Left colon (tissue), 2 donors: ENCODE results near the gene PCDHAC2. TPM values are rescaled to one million over a fixed set of nuclear protein-coding genes. Genes with fewer than 3 reads are reported as not detected.

Experiments
- ATAC-seq: fragments of 200-7000 bp; cut with Tn5 transposase; one replicate; pipeline ENCODE4 v1.9.1; 2020; ENCODE audit warnings: mild to moderate bottlenecking, moderate library complexity
- DNase-seq, 2 donors: peaks; one replicate each; pipeline ENCODE4 v3.0.0-alpha.2; 2020
- intact Hi-C, 2 donors: fragments of 100-400 bp; cut with DNase I in 1 of 2; cut with micrococcal nuclease in 1 of 2; formaldehyde crosslinking; loops; one replicate each; pipeline versions ENCODE4 v1.11.2 to v1.14.0; 2022; cut with DNase I, micrococcal nuclease
- total RNA-seq, 2 donors: library from RNA; stranded (reverse); fragmentation: NEBNext Ultra II Directional; extraction: Animal tissue kit (Norgen Biotek cat#: 25700); gene quantifications; one replicate each; pipeline ENCODE4 v1.2.1, GENCODE V29; 2021
- donor health status: DM: no; HTN: no; CAD: no.
- donor health status: DM: yes; HTN: yes; CAD: no.

PCDHAC2 gene
- total RNA-seq, 2 donors from 2014 or later, result 0.47 to 0.58 TPM

GRCh38 chr5:140978260-140978659, 12.0 kb downstream of the PCDHAC2 start:
- intact Hi-C loops, result no loop called here
- no peak for DNase-seq
- no peak for ATAC-seq

- no peak for ATAC-seq
- intact Hi-C loops, result no loop called here
- DNase-seq, result no peak
Observed at GRCh38 chr5:140978983-140979382, 12.7 kb downstream of the PCDHAC2 start.

GRCh38 chr5:140982083-140982716, 15.9 kb downstream of the PCDHAC2 start:
- intact Hi-C loops, result no loop called here
- DNase-seq (no peak), ATAC-seq (no peak)

- no peak for DNase-seq
- intact Hi-C loops, result no loop called here
- ATAC-seq, result no peak
Observed at GRCh38 chr5:140986117-140986521, 19.8 kb downstream of the PCDHAC2 start.

GRCh38 chr5:140988100-140988499, 21.8 kb downstream of the PCDHAC2 start:
- no peak for ATAC-seq
- no peak for DNase-seq
- intact Hi-C loops, result no loop called here

- intact Hi-C loops, result no loop called here
- no peak for ATAC-seq
- no peak for DNase-seq
Observed at GRCh38 chr5:140988608-140989007, 22.3 kb downstream of the PCDHAC2 start.

GRCh38 chr5:140989254-140990020, 23.2 kb downstream of the PCDHAC2 start:
- intact Hi-C loops, result no loop called here
- ATAC-seq (no peak), DNase-seq (no peak)

- no peak for ATAC-seq
- intact Hi-C loops, result no loop called here
- DNase-seq, result no peak
Observed at GRCh38 chr5:140992828-140993227, 26.6 kb downstream of the PCDHAC2 start.

- DNase-seq (no peak), ATAC-seq (no peak)
- intact Hi-C loops, result no loop called here
Observed at GRCh38 chr5:140996060-140996459, 29.8 kb downstream of the PCDHAC2 start.

GRCh38 chr5:140998921-140999410, 32.7 kb downstream of the PCDHAC2 start:
- intact Hi-C loops, result no loop called here

GRCh38 chr5:141001446-141001843, 35.2 kb downstream of the PCDHAC2 start:
- no peak for ATAC-seq
- intact Hi-C loops, result no loop called here
- DNase-seq, result no peak

More at GRCh38 chr5:140998921-140999410, 32.7 kb downstream of the PCDHAC2 start:
- ATAC-seq (no peak), DNase-seq (no peak)

- ATAC-seq, result peak; percentile 46
- DNase-seq, result peak; percentile 3 to 30
- intact Hi-C loops, result no loop called here
Observed at GRCh38 chr5:141001844-141002604, 35.7 kb downstream of the PCDHAC2 start.

- DNase-seq (no peak), ATAC-seq (no peak)
- intact Hi-C loops, result no loop called here
Observed at GRCh38 chr5:141002605-141002965, 36.3 kb downstream of the PCDHAC2 start.

GRCh38 chr5:141003031-141003430, 36.8 kb downstream of the PCDHAC2 start:
- DNase-seq (no peak), ATAC-seq (no peak)
- intact Hi-C loops, result no loop called here

GRCh38 chr5:141003791-141004611, 37.7 kb downstream of the PCDHAC2 start:
- intact Hi-C loops, result no loop called here
- DNase-seq (peak in 1 of 2 donors; percentile 33), ATAC-seq (peak; percentile 63)

- ATAC-seq (no peak), DNase-seq (no peak)
- intact Hi-C loops, result no loop called here
Observed at GRCh38 chr5:141007791-141008190, 41.5 kb downstream of the PCDHAC2 start.

GRCh38 chr5:141010047-141010793, 43.9 kb downstream of the PCDHAC2 start:
- ATAC-seq, result no peak
- no peak for DNase-seq
- intact Hi-C loops, result no loop called here

- intact Hi-C loops, result no loop called here
- no peak for DNase-seq
- ATAC-seq, result no peak
Observed at GRCh38 chr5:141017943-141018342, 51.7 kb downstream of the PCDHAC2 start.
